GM19328 (cell line): ENCODE data around the gene S100B.

Experiments used
- ATAC-seq: cut with Tn5 transposase; IDR thresholded peaks from one replicate; pipeline ENCODE4 v1.9.1; 2021; ENCODE audit warnings: mild to moderate bottlenecking, moderate library complexity; ENCODE audit not compliant: unreplicated experiment

The S100B gene

GRCh38 chr21:46562964-46563607, 41.8 kb downstream of the S100B start:
- no peak for ATAC-seq

GRCh38 chr21:46562472-46562871, 42.4 kb downstream of the S100B start:
- ATAC-seq: no peak

DNA sequence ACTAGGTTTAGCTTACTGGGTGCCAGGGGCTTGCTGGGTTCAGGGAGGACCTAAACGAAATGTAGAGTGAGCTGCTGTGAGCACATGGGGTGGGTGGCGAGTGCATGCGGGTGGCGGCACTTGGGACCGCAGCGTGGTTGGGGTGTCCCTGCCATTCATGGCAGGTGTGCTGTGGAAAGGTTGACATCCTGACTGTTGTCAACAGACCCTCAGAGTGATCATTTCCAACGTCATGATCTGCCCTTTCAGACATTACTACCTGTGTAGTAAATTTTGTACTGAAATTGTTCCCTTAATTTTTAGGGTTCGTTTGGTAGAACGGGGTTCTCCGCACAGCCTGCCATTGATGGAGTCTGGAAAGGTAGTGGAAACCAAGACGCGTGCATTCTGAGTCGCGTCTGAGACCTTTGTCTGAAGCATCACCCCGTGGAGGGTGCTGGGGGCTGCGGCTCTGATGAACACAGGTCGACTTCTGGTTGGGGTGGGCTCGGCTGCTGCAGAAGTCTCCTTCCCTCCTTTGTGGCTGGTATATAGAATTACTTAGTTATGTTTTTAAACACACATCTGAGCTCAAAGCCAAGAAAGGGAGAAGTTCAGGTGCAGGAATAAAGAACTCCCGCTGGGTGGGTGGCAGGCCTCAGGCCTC, 43.3 kb downstream of the S100B start:
- no peak for ATAC-seq

GRCh38 chr21:46560568-46561444, 44.1 kb downstream of the S100B start:
- ATAC-seq: no peak

GRCh38 chr21:46559291-46559983, 45.4 kb downstream of the S100B start:
- no peak for ATAC-seq

GRCh38 chr21:46557919-46558392, 46.9 kb downstream of the S100B start:
- no peak for ATAC-seq

- no peak for ATAC-seq
These were observed 47.4 kb downstream of the S100B start for GRCh38 chr21:46557469-46557868.

DNA sequence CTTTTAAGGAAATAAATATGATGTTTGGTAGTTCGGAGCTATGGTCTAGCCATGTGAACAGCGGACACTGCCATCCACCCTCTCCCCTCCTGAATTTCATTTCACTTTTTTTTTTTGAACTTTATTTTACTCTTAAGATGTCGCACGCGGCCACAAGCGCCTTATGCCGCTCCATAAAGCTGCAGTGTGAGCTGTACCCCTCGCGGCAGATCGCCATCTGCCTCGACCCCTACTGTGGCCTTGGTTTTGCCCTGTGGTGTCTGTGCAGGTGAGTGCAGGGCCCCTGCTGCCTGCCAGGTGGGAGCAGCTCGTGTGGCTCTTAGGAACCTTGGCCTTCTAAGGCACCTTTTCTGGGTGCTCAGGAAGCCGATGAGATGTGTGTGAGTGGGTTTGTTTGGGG, 48.1 kb downstream of the S100B start:
- ATAC-seq: no peak

- no peak for ATAC-seq
These were observed 49.2 kb downstream of the S100B start for GRCh38 chr21:46555678-46556077.

- ATAC-seq: no peak
These were observed 49.7 kb downstream of the S100B start for GRCh38 chr21:46555225-46555617.

DNA sequence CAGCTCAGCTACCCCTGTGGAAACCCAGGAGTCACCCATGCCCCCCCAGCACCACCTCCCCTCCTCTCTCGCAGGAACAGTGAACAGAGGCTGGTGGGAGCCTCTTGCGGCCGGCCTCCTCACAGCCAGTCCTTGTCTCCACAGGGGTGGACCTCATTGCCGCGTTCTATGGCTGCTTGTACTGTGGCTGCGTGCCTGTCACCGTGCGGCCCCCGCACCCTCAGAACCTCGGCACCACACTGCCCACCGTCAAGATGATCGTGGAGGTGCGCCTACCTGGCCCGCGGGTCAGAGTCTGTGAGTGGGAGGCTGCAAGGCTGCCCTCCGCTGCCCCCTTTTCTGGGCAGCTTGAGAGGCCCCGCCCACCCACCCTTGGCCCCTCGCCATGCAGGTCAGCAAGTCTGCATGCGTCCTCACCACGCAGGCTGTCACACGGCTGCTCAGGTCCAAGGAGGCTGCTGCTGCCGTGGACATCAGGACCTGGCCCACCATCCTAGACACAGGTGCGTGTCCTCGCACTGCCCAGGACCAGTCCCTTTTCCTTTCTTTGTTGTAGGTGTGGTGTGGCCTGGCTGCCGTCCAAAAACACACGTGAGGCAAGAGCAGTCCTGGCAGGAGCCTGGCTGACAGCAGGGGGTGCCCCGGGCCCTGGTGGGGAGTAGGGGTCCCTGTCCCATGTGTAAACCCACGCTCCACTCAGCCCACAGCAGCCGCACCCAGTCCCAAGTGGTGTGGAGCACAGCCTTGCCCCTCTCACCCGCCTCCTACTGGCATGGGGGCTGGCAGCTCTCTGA, 50.3 kb downstream of the S100B start:
- no peak for ATAC-seq

- no peak for ATAC-seq
These were observed 50.9 kb downstream of the S100B start for GRCh38 chr21:46553993-46554392.

GRCh38 chr21:46552865-46553379, 52.0 kb downstream of the S100B start:
- ATAC-seq: no peak

- ATAC-seq: no peak
These were observed 52.6 kb downstream of the S100B start for GRCh38 chr21:46552274-46552673.

DNA sequence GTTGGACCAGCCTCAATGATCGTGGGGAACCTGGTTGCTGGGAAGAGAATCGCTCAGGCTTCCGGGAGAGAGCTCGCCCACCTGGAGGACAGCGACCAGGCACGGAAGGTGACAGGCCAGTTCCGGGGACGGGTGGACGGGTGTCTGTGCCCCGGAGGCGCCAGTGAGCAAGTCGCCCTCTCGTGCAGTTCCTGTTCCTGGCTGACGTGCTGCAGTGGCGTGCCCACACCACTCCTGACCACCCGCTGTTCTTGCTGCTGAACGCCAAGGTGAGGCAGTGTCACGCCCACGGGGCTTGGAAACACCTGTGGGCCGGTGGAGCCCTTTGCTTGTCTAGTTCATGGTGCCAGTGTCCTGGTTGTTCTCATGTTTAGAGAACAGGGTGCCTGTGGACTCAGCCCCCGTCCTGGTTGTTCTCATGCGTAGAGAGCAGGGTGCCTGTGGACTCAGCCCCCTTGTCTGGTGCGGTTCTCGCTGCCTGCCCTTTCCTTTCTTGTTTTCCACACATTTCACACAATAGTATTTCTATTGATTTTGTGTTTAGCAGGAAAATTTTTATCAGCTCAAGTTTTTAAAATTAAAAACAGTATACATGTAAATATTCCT, 53.1 kb downstream of the S100B start:
- no peak for ATAC-seq

GRCh38 chr21:46550116-46550941, 54.6 kb downstream of the S100B start:
- no peak for ATAC-seq

GRCh38 chr21:46549650-46550049, 55.2 kb downstream of the S100B start:
- ATAC-seq: no peak
